Neural progenitor cell (in vitro differentiated cells): ENCODE measurements around the gene TMPRSS11B. TPM values are rescaled to one million over a fixed set of nuclear protein-coding genes. Genes with fewer than 3 reads are reported as not detected.
"Not testable (repeated sequence)": the region's sequence is repeated elsewhere in the genome, so short reads cannot be mapped to it uniquely, and the experiment has no call there.

ENCODE experiments used
- DNase-seq: peaks from one replicate; pipeline ENCODE4 v3.0.0-alpha.2; 2016; ENCODE audit warnings: low spot score
- H2AFZ ChIP-seq: fragments of 200-600 bp; sonication (generic); replicated peaks from 2 replicates; pipeline ENCODE4 v1.6.1; 2016; ENCODE audit warnings: antibody characterized with exemption
- H3F3A ChIP-seq: fragments of 200-600 bp; sonication (generic); 2 replicates; pipeline ENCODE4 v1.6.1; 2016; ENCODE audit warnings: antibody characterized with exemption, low read depth
- H3K27ac ChIP-seq: fragments of 200-600 bp; sonication (generic); 2 replicates; pipeline ENCODE4 v1.5.1; 2016; ENCODE audit warnings: mild to moderate bottlenecking
- H3K27me3 ChIP-seq: fragments of 200-600 bp; sonication (generic); 2 replicates; pipeline ENCODE4 v1.6.1; 2016; ENCODE audit warnings: mild to moderate bottlenecking, moderate library complexity
- H3K36me3 ChIP-seq: fragments of 200-600 bp; sonication (generic); 2 replicates; pipeline ENCODE4 v1.5.1; 2016
- H3K4me1 ChIP-seq: fragments of 200-600 bp; sonication (generic); 2 replicates; pipeline ENCODE4 v1.6.1; 2016; ENCODE audit warnings: mixed run types
- H3K4me2 ChIP-seq: fragments of 200-600 bp; sonication (generic); 2 replicates; pipeline ENCODE4 v1.6.1; 2016
- H3K4me3 ChIP-seq: fragments of 200-600 bp; sonication (generic); 2 replicates; pipeline ENCODE4 v1.5.1; 2016
- H3K79me2 ChIP-seq: fragments of 200-600 bp; sonication (generic); 2 replicates; pipeline ENCODE4 v1.6.1; 2016; ENCODE audit warnings: low read depth
- H3K9ac ChIP-seq: fragments of 200-600 bp; sonication (generic); 2 replicates; pipeline ENCODE4 v1.6.1; 2016
- H3K9me3 ChIP-seq: fragments of 200-600 bp; sonication (generic); 2 replicates; pipeline ENCODE4 v1.5.1; 2016; ENCODE audit warnings: low read depth
- H4K20me1 ChIP-seq: fragments of 200-600 bp; sonication (generic); 2 replicates; pipeline ENCODE4 v1.6.1; 2016; ENCODE audit warnings: low read depth
- H3K27ac Mint-ChIP-seq: 3 replicates; pipeline ENCODE4 v1.8.0; 2021; ENCODE audit warnings: mixed read lengths
- H3K27me3 Mint-ChIP-seq: 2 replicates; pipeline ENCODE4 v1.8.0; 2022; ENCODE audit warnings: low read depth, mild to moderate bottlenecking, inconsistent platforms, moderate library complexity, mixed read lengths; ENCODE audit not compliant: insufficient read depth
- H3K36me3 Mint-ChIP-seq: 3 replicates; pipeline ENCODE4 v1.8.0; 2021; ENCODE audit warnings: mixed read lengths
- H3K4me1 Mint-ChIP-seq: 3 replicates; pipeline ENCODE4 v1.8.0; 2021; ENCODE audit warnings: mixed read lengths
- H3K4me3 Mint-ChIP-seq: 3 replicates; pipeline ENCODE4 v1.8.0; 2021; ENCODE audit warnings: mild to moderate bottlenecking, moderate library complexity, mixed read lengths
- H3K9me3 Mint-ChIP-seq: 3 replicates; pipeline ENCODE4 v1.8.0; 2020; ENCODE audit warnings: mixed read lengths
- CTCF ChIP-seq: fragments of 200-600 bp; sonication (generic); IDR thresholded peaks from 2 replicates; pipeline ENCODE4 v1.5.1; 2017; ENCODE audit warnings: antibody characterized with exemption, mild to moderate bottlenecking
- EZH2 ChIP-seq: fragments of 200-600 bp; sonication (generic); IDR thresholded peaks from 2 replicates; pipeline ENCODE4 v1.6.1; 2017; ENCODE audit warnings: antibody characterized with exemption, mild to moderate bottlenecking, moderate library complexity
- EZH2phosphoT487 ChIP-seq: fragments of 200-600 bp; sonication (generic); IDR thresholded peaks from 2 replicates; pipeline ENCODE4 v1.6.1; 2017; ENCODE audit warnings: antibody characterized with exemption
- total RNA-seq: library from RNA; depleted of rRNA; stranded (reverse); fragments of >200 nt; gene quantifications from 2 replicates; pipeline ENCODE4 v1.2.3, GENCODE V29; 2015; ENCODE audit warnings: low replicate concordance

Gene TMPRSS11B
- total RNA-seq, 1 donor from 2014 or later = not detected

- Histone ChIP-seq H3K4me2 (no peak overlapping the region), H3K27ac (no peak overlapping the region), H3F3A (no peaks in the 10 kb centered on the region), H3K27me3 (no peaks in the 10 kb centered on the region), H3K4me1 (no peaks in the 10 kb centered on the region), H3K4me3 (no peak overlapping the region), H2AFZ (no peak overlapping the region), H4K20me1 (no peaks in the 10 kb centered on the region), H3K36me3 (no peaks in the 10 kb centered on the region), H3K79me2 (no peaks in the 10 kb centered on the region), H3K9ac (no peak overlapping the region), H3K9me3 (no peaks in the 10 kb centered on the region)
- H3K27me3 Mint-ChIP-seq = no peaks in the 10 kb centered on the region
- H3K27ac Mint-ChIP-seq = no peak overlapping the region
- H3K4me1 Mint-ChIP-seq = peaks cover 10% of the 10 kb centered on the region
- TF ChIP-seq EZH2 (no peak), EZH2phosphoT487 (no peak), CTCF (no peak)
- DNase-seq = no peak
- no peaks in the 10 kb centered on the region for H3K36me3 Mint-ChIP-seq
- H3K4me3 Mint-ChIP-seq = no peak overlapping the region
- H3K9me3 Mint-ChIP-seq = peaks cover 6% of the 10 kb centered on the region
Measured at GRCh38 chr4:68287704-68288392, 42.4 kb upstream of the TMPRSS11B start.

DNA sequence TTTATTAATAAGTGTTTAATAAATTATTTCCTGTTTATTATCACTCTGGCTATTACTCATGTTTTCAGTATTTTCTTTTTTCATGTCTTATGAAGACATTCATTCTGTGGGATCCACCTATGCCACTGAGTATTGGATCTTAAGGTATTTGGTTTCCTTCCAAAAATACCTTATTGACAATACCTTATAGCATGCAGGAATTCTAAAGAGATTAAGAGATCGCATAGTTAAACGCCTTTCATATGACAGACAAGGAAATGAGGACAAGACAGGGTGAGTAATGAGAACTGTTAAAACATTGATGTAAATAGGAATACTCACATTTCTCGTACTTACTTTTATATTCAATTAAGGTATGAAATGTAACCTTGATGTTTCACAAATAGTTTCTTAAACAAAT, 38.2 kb upstream of the TMPRSS11B start:
- H3K4me1 Mint-ChIP-seq = peaks cover 10% of the 10 kb centered on the region
- no peak overlapping the region for H2AFZ ChIP-seq
- H3K4me3 ChIP-seq = no peak overlapping the region
- H3K27ac ChIP-seq = no peak overlapping the region
- H3K4me3 Mint-ChIP-seq = no peak overlapping the region
- H3K36me3 ChIP-seq = no peaks in the 10 kb centered on the region
- H3K27me3 ChIP-seq = no peaks in the 10 kb centered on the region
- no peak for DNase-seq
- no peaks in the 10 kb centered on the region for H3K79me2 ChIP-seq
- peaks cover 2% of the 10 kb centered on the region for H3K27me3 Mint-ChIP-seq
- no peaks in the 10 kb centered on the region for H3K4me1 ChIP-seq
- H4K20me1 ChIP-seq = no peaks in the 10 kb centered on the region
- H3K36me3 Mint-ChIP-seq = no peaks in the 10 kb centered on the region
- no peak overlapping the region for H3K9ac ChIP-seq
- no peaks in the 10 kb centered on the region for H3K9me3 ChIP-seq
- H3K9me3 Mint-ChIP-seq = no peaks in the 10 kb centered on the region
- no peaks in the 10 kb centered on the region for H3F3A ChIP-seq
- no peak overlapping the region for H3K27ac Mint-ChIP-seq
- TF ChIP-seq EZH2 = no peak
- TF ChIP-seq EZH2phosphoT487 = no peak
- TF ChIP-seq CTCF = no peak
- no peak overlapping the region for H3K4me2 ChIP-seq

DNA sequence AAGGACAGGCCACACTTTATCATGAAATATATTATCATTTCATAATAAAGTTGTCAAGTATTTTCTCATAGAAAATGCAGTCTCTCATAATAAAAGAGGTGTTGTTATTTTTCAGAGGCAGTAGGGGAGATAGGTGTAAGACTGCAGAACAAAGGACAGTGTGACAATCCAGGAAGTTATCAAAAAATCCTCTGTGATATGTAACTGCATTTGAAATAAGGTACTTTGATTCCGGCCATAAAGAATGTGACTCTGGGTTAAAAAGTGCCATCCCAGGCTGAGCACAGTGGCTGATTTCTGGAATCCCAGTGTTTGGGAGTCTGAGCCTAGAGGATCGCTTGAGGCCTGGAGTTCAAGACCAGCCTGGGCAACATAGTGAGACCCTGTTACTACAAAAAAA, 37.6 kb upstream of the TMPRSS11B start:
- H3K4me3 Mint-ChIP-seq = no peak overlapping the region
- H3K36me3 ChIP-seq = no peaks in the 10 kb centered on the region
- no peaks in the 10 kb centered on the region for H3K4me1 ChIP-seq
- H3K36me3 Mint-ChIP-seq = no peaks in the 10 kb centered on the region
- H3K27ac ChIP-seq = no peak overlapping the region
- no peak overlapping the region for H3K27ac Mint-ChIP-seq
- no peak for DNase-seq
- H4K20me1 ChIP-seq = no peaks in the 10 kb centered on the region
- H2AFZ ChIP-seq = no peak overlapping the region
- peaks cover 2% of the 10 kb centered on the region for H3K27me3 Mint-ChIP-seq
- H3K4me2 ChIP-seq = no peak overlapping the region
- peaks cover 6% of the 10 kb centered on the region for H3K4me1 Mint-ChIP-seq
- H3K9ac ChIP-seq = no peak overlapping the region
- no peak overlapping the region for H3K4me3 ChIP-seq
- H3K79me2 ChIP-seq = no peaks in the 10 kb centered on the region
- H3K9me3 Mint-ChIP-seq = no peaks in the 10 kb centered on the region
- H3F3A ChIP-seq = no peaks in the 10 kb centered on the region
- no peak for TF ChIP-seq EZH2phosphoT487
- TF ChIP-seq EZH2 = no peak
- no peak for TF ChIP-seq CTCF
- no peaks in the 10 kb centered on the region for H3K9me3 ChIP-seq
- H3K27me3 ChIP-seq = no peaks in the 10 kb centered on the region

- H3K4me3 Mint-ChIP-seq, H3K4me3 ChIP-seq, H3K27me3 Mint-ChIP-seq, H3K36me3 Mint-ChIP-seq, H3K36me3 ChIP-seq, DNase-seq, H3K27ac ChIP-seq, H3K4me2 ChIP-seq, H3K9me3 Mint-ChIP-seq, H3K27ac Mint-ChIP-seq, H2AFZ ChIP-seq, H4K20me1 ChIP-seq, H3K9me3 ChIP-seq, H3K79me2 ChIP-seq, H3K9ac ChIP-seq, H3K4me1 Mint-ChIP-seq, H3F3A ChIP-seq, H3K27me3 ChIP-seq, H3K4me1 ChIP-seq: not testable (repeated sequence)
Measured at GRCh38 chr4:68281796-68282740, 36.6 kb upstream of the TMPRSS11B start.
